T47D (cell line): ENCODE results near the gene WASF1.

Experiments
- DNase-seq, 2 experiments: peaks; one replicate each; pipeline versions ENCODE4 v3.0.0 to v3.0.0-alpha.2; 2011 to 2012; ENCODE audit warnings: low read depth in 1 of 2, low spot score in 1 of 2
- JUND ChIP-seq: IDR thresholded peaks from 2 replicates; pipeline ENCODE4 v1.6.1; 2012; ENCODE audit warnings: low read depth
- in situ Hi-C: cut with HindIII; loops from 2 replicates; pipeline ENCODE4 v1.10.0; 2016; ENCODE audit warnings: low sequenced_read_pairs, low pct_unique_long_range_greater_than_20kb

Gene WASF1

DNA sequence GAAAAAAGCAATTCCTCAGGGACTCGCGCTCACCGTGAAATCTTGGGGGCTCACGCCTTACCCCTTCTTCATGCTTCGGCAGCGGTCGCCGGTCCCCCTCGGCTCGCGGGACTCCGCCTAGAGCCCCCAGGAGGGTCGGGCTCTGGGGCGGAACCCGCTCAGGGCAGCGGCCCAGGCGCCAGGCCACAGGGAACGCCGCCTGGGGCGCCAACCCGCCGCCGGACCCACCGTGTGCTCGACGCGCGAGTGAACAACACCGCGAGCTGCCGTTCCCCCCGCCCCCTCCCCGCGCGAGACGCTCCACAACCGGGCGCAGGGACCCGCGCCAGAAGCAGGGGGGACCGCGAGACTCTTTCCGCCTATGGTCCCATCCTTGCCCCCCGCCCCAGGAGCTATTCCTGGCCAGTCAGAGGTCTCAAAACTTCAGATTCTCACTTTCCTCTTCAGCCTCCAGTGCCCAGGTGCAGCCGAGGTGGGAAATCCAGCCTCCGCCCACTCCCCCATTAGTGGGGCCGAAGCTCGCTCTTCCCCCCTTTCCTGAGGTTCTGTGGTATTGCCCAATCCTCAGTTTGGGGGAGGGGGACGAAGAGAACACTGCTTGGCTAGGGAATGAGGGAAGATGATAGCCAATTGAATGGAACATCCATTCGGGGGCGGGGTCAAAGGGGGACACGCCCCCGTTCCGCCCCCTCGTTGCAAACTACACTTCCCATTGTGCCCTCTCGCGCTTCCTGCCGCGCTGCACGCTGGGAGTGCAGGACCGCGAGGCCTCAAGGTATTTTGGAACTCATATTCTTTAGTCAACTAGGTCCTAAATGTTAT, at the start of gene WASF1:
TSS of gene WASF1 (minus strand) at position 265 of the 822 bp plus-strand sequence. CDS start 52,069 bp downstream, outside the sequence.
- no peak for TF ChIP-seq JUND
- DNase-seq = peak; percentile 76 to 98
- in situ Hi-C loops = no loop called here

DNA sequence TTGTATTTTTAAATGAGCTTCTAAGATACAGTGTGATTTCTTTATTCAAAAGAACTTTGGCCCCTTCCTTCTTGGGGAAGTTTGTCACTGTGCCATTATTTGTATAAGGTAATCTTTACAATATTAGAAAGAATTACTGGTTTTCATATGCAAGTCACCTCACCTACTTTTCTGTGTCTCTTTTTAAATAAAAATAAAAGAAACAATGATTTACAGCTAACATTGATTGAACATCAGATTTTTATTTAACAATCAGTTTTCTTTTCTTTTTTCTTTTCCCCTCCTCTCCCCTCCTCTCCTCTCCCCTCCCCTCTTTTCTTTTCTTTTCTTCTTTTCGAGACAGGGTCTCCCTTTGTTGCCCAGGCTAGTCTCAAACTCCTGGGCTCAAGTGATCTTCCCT, 46.8 kb upstream of the WASF1 start:
- TF ChIP-seq JUND = no peak
- in situ Hi-C loops = no loop called here
- DNase-seq = no peak

DNA sequence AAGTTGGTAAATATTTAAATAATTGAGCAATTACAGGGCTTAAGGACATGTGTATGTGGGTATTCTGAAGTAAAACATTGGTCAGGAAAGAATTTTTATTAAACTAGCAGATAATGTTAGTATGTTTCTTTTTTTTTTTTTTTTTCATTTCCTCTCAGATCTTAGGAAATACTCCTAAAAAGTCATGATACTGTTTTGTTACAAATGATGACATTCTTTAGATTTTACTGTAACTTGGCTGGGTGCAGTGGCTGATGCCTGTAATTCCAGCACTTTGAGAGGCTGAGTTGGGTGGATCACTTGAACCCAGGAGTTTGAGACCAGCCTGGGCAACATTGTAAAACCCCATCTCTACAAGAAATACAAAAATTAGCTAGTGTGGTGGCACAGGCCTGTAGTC, 42.3 kb upstream of the WASF1 start:
- no peak for DNase-seq
- no peak for TF ChIP-seq JUND

DNA sequence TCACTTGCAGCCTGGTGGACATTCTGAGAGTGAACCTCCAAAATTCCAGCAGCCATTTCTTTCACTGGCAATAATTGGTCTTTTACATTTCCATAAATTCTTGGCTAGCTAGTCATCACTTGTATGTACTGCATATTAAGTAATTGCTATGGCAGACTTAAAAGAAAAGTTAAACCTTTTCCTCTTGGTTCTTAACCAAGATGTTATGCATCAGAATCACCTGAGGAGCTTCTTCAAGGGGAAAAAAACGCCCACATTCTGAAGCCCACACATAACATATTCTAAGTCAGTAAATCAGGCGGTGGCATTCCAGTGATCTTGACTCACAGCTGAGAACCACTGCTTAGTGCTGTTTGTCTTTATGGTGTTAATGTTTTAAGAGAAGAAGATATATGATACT, 37.8 kb upstream of the WASF1 start:
- TF ChIP-seq JUND = no peak
- in situ Hi-C loops = no loop called here
- no peak for DNase-seq

More for the DNA sequence above, 42.3 kb upstream of the WASF1 start:
- in situ Hi-C loops = no loop called here

DNA sequence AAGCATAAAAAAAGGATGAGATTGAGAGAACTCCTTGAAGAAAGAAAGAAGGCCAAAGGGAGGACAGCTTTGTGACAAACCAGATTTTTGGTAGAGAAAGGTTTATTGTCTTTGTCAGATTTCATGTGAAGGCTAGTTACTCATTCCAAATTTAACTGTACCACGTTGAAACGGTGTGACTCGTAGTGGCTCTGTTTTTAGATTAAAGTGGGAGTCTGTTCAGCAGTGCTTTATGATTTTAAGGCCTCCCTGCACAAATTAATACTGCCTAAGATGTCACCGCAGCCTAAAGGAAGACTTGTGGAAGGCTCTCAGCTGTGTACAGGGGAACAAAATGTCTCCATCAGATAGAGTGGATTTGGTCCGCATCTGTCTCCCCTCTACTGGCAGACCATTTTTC, 36.7 kb upstream of the WASF1 start:
- TF ChIP-seq JUND = no peak
- in situ Hi-C loops = no loop called here
- no peak for DNase-seq

DNA sequence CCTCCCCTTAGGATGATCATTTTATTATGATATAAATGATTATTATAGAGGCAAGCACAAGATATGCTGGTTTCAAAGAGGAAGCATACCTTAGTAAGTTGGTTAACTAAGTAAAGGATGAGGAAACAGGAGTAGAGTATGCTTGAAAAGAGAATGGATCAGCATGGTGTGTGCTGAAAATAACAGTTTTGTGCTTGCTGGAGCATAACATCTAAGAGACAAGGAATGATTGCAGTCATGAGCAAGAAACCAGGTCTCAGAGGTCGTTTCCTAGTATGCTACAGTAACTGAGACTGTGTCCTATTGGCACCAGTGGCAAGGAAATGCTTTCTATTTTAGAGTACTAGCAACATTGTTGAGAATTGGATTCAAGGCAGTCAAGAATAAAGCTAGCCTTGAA, 34.9 kb upstream of the WASF1 start:
- no peak for DNase-seq
- in situ Hi-C loops = no loop called here
- no peak for TF ChIP-seq JUND

DNA sequence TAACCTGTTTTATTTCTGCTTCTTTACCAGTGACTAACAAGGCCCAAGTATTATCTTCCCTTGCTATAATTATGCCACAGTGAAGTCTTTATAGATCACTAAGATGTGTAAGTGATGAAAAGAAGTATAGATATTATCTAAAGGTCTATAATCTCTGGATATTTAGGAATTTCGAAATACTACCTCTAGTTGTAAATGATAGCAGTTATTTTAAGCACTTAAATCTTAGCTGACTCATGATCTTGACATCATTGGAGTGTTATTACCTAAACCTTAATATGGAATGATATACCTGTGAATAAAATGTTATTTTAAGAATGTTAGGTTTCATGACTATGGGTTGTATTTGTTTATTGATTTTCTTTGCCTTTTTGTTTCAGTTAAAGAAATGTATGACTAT, 32.3 kb upstream of the WASF1 start:
- in situ Hi-C loops = no loop called here
- TF ChIP-seq JUND = no peak

DNA sequence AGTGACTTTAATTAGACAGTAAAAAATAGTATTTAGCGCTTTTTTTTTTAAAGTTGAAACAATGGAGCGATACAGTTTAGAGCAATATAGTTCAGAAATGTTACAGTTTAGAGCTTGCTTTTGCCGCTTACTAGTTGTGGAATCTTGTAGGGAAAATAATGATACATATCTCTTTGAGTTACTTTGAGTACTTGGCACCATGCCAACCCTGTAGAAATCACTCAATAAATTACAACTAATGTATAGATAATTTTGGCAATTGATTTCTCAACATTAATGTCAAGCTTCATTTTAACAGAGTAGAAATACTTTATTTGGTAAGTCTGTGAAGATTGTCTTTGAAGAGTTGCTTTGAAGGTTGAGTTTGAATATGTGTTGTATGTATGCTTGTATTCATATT, 28.2 kb upstream of the WASF1 start:
- TF ChIP-seq JUND = no peak
- DNase-seq = no peak

More for the DNA sequence above, 32.3 kb upstream of the WASF1 start:
- no peak for DNase-seq

DNA sequence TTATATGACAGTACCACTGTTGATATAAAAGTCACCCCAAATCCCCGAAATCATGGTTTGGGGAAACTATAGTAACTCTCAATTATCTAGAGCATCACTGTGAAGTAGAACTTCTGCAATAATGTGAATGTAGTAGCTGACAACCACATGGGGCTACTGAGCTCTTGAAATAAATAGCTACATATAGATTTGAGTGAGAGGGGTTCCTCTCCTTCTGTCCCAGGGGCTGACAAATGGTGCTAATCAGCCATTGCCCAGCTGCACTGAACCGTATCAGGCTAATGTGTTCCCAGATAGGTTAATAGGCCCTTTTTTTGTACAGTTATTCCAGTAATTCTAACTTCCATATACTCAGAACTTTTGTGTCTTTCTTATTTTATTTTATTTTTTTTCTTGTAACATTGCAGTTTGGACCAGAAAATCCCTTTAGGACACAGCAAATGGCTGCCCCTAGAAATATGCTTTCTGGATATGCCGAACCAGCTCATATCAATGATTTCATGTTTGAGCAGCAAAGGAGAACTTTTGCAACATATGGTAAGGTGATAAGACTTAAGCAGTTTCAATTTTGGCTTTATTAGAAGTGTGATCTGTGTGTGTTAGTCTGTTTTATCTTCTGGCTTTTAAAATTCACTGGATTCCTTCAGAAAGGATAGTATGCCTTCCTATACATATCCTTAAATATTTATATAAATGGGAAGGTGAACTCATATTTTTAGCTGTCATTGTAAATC, 21.8 kb upstream of the WASF1 start:
- no peak for DNase-seq
- no peak for TF ChIP-seq JUND
- in situ Hi-C loops = no loop called here

More for the DNA sequence above, 28.2 kb upstream of the WASF1 start:
- in situ Hi-C loops = no loop called here

DNA sequence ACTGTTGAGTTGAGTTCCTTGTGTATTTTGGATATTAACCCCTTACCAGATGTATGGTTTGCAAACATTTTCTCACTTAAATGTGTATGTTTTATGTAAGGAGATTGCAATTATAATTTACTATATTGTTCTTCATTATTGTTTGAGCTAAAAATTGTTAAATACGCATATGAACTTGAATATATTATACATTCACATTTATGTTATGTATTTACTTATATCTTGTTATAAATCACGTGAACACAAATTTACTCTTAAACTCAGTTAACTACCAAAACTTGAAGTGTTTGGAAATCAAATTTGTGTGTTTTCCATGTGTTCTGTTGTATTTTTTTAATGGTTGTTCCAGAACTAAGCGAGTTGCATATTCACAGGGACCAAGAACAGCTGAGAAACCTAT, 19.1 kb upstream of the WASF1 start:
- no peak for TF ChIP-seq JUND

DNA sequence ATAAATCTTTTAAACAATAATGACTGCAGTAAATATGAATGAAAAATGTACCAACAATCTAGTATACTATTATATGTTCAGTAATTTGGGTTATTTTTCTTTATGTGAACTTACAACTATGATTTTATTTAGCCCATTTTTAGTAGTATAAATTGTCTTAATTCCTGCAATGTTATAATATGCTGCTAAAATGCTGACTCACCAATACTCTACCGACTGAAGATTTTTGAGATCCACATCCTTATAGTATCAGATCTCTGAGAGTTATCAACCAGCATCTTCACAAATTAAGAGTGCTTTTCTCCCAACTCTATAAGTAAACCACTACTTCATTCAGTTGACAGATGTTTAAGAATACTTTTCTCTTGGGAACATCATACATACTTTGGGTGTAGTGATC, 17.4 kb upstream of the WASF1 start:
- in situ Hi-C loops = no loop called here
- DNase-seq = no peak
- TF ChIP-seq JUND = no peak

More for the DNA sequence above, 19.1 kb upstream of the WASF1 start:
- in situ Hi-C loops = no loop called here
- no peak for DNase-seq

DNA sequence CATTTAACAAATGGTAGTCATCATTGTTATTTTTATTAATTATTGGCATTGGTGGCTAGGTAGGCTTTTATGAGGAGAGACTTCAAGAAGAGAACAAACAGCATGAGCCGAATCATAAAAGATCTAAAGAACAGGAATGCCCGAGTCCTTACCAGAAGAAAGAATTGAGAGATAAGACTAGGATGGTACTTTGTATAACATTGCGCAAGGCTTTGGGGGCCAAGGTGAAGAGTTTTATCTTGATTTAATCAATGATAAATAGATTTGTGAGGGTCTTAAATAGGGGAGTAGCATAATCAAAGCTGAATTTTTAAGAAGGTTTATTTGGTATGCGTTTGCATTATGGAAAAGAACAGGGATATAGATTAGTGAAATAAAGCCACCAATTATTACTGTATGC, 16.2 kb upstream of the WASF1 start:
- in situ Hi-C loops = no loop called here
- TF ChIP-seq JUND = no peak
- DNase-seq = no peak

DNA sequence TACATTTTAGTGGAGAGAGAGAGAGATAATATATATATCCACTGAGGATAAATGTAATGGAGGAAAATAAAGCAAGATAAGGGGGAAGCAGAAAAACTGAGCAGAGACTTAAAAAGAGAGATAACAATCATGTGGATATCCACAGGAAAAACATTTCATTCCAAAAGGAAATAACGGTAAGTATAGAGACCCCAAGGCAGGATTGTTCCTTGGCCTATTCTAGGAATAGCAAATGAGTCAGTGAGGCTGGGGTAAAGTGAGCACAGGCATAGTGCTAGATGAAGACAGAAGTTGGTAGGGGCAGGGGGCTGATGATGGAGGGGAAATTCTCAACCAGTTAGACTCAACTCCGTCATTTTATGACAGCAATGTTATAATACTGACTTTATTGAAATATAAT, 12.0 kb upstream of the WASF1 start:
- DNase-seq = no peak
- TF ChIP-seq JUND = no peak
- in situ Hi-C loops = no loop called here
